Loucy (cell line): Measurements from ENCODE around the gene KLRK1.

ENCODE experiments used
- CTCF ChIP-seq: fragments of 200-600 bp; sonication (generic); conservative IDR thresholded peaks from 2 replicates; pipeline ENCODE4 v1.5.1; 2014; ENCODE audit warnings: mild to moderate bottlenecking, antibody characterized with exemption, low read length
- EZH2phosphoT487 ChIP-seq: fragments of 200-600 bp; IDR thresholded peaks from 2 replicates; pipeline ENCODE4 v1.6.1; 2018; ENCODE audit warnings: antibody characterized with exemption, mild to moderate bottlenecking, moderate library complexity, borderline replicate concordance

- TF ChIP-seq CTCF (no peak), EZH2phosphoT487 (no peak)
Measured at GRCh38 chr12:10409392-10409791, 19.6 kb upstream of the KLRK1 start, which contains the start of gene KLRC4.
